HG03432 (cell line): ENCODE data around the gene KIFAP3.
"Not testable (repeated sequence)": the region's sequence is repeated elsewhere in the genome, so short reads cannot be mapped to it uniquely, and the experiment has no call there.

Experiments used
- ATAC-seq: cut with Tn5 transposase; IDR thresholded peaks from one replicate; pipeline ENCODE4 v1.9.1; 2021; ENCODE audit warnings: mild to moderate bottlenecking, moderate library complexity; ENCODE audit not compliant: unreplicated experiment

KIFAP3 gene

GRCh38 chr1:170074250-170075157, at the start of gene KIFAP3:
KIFAP3 (minus strand) TSS chr1:170074695; CDS start chr1:170074467, 228 bp downstream.
- ATAC-seq, result peak; percentile 99

DNA sequence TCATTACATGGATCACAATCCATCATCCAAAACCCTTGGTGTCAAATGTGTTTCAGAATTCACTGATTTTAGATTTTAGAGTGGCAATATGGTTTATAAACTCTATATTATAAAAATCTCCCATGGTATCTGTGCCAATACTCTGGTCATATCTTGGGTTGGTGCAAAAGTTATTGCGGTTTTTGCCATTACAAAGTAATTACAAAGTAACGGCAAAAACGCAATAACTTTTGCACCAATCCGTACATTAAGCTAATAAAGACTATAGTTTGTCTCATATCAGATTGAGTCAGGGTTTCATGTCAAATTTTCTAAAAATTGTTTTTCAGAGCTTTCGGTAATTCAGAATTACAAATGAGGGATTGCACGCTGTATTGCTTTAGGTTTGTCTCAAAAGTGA, 47.9 kb upstream of the KIFAP3 start:
- ATAC-seq, result no peak

DNA sequence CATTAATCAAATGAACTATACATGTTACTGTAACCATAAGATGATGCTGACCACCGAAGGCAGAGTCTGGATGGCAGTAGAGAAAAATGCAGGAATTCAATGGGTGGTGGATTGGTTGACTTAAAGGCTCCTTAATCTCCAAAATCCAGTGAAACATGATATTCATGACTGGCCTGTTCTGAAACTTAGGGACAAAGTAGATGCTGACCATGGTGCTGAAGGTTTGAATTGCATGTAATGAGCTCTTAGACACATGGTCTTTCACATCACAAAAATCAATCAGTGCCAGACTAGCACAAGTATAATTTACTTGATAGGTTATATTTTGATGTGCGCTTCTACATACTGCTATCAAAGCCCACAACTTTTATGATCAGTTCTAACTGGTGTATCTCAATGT, 40.4 kb upstream of the KIFAP3 start:
- no peak for ATAC-seq

- not testable (repeated sequence) for ATAC-seq
Measured at GRCh38 chr1:170113140-170113539, 38.6 kb upstream of the KIFAP3 start.

GRCh38 chr1:170097449-170097948, 23.0 kb upstream of the KIFAP3 start:
- no peak for ATAC-seq

DNA sequence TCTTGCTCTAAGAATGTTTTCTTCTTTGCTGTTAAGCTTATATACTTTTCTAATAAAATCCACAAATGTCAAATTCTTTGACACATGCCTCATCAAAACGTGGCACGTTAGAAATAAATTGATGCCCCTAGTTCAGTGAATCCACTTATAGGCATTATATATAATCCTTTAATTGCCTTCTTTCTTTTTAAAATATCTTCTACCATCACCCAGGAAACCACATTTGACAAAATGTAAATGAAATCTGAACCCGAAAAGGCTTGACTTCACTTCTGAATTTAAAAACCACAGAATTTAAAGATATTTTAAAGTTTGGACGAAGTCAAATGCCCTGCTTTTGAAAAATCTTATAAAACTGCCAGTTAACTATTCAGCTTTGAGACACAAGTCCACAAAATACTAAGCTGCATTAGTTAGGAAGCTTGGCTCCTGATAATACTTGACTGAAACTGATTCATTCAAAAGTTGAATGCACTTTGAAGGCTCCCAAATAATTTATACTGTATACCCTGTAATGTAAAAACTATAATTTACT, 22.4 kb upstream of the KIFAP3 start:
- no peak for ATAC-seq

- no peak for ATAC-seq
Measured at GRCh38 chr1:170095976-170096748, 21.7 kb upstream of the KIFAP3 start.

- ATAC-seq, result not testable (repeated sequence)
Measured at GRCh38 chr1:170094697-170095616, 20.5 kb upstream of the KIFAP3 start.

- no peak for ATAC-seq
Measured at GRCh38 chr1:170086399-170087032, 12.0 kb upstream of the KIFAP3 start.

DNA sequence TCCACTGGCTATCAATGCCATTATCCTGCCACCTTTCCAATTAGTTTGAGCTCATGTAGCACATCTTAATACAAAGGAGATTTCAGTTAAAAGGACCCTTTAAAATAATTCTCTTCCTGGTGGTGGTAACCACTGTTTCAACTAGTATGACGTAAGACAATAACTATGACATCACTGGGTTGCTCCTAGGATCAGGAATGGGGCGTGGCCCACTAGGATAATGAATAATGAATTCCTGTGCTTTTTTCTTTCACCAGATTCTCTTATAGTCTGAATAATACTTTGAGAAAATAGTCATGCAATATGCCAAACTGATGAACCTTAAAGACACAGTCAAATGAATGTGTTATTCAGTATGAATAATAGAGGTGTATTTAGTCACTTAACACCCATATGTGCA, 10.6 kb upstream of the KIFAP3 start:
- no peak for ATAC-seq

- ATAC-seq, result no peak
Measured at GRCh38 chr1:170078610-170079189, 4.2 kb upstream of the KIFAP3 start.

DNA sequence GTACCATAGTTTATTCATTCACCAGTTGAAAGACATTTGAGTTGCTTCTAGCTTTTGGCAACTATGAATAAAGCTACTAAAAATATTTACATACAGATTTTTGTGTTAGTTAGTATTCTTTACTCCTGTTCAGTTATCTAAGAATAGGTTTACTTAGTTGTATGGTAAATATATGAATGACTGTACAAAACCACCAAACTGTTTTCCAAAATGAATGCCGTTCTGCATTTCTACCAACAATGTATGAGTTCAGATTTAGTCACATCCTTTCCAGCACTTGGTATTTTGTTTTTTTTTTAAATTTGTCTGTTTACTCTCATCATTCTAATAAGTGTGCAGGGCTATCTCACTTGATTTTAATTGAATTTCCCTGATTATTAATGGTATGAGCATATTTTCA, 3.4 kb upstream of the KIFAP3 start:
- ATAC-seq, result no peak

- ATAC-seq, result not testable (repeated sequence)
Measured at GRCh38 chr1:170076952-170077351, 2.5 kb upstream of the KIFAP3 start.

GRCh38 chr1:170076199-170076598, 1.7 kb upstream of the KIFAP3 start:
- no peak for ATAC-seq

DNA sequence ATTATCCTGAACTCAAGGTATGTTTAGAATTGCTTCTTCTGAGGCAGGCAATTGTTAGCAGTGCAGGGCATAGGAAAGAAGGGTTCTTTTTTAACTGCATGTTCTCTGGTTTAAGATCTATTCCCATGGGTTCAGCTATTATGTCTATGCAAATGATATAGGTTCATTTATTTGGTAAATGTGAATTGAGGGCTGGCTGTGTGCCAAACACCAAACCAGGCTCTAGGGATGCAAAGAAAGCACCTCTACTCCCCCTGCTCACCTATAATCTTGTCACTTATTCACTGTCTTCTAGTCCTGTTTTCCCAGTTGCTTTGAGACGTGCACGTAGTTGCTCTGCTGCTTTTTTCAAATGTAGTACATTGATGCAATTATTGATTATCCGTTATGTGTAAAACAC, 691 bp upstream of the KIFAP3 start:
- no peak for ATAC-seq

DNA sequence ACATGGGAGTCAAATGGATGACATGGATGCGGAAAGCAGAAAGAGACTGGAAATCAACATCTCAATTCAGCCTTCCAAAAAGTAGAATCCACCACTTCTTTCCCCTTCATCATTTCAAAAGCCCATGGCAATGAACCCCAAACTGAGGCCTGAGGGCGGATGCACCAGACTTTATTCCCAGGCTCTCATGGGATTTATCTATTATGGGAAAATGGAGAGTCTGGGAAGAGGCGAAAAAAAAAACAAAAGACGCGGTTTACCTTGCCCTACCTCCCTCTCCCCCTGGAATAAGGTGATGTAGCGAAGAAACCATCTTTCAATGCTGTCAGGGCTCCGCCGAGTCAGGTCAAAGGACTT, 624 bp downstream of the KIFAP3 start:
- ATAC-seq, result no peak

DNA sequence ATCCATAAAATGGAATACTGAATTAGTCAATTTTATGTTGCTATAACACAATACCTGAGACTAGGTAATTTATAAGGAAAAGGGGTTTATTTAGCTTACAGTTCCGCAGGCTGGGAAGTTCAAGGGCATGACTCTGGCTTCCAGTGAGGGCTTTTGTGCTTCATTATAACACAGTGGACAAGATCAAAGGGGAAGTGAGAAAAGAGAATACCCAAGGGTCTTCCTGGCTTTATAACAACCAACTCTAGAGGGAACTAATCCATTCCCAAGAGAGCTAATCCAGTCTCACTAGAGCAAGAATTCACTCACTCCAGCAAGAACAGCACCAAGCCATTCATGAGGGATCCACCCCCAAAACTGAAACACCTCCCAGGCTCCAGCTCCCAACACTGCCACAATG, 3.1 kb downstream of the KIFAP3 start:
- no peak for ATAC-seq

DNA sequence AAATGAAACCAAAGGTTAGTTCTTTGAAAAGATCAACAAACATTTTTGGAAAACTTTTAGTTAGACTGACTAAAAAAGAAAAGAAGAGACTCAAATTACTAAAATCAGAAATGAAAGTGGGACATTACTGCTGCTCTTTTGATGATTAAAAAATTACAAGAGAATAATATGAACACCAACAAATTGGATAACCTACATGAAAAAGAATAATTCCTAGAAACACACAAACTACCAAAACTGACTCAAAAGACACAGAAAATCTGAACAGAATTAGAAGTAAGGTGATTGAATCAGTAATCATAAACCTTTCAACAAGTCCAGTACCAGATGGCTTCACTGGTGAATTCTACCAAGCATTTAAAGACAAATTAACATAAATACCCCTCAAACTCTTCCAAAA, 5.6 kb downstream of the KIFAP3 start:
- no peak for ATAC-seq

GRCh38 chr1:170067253-170067819, 7.2 kb downstream of the KIFAP3 start:
- ATAC-seq, result peak; percentile 52
